ENCODE data around the gene OMA1.

DNA sequence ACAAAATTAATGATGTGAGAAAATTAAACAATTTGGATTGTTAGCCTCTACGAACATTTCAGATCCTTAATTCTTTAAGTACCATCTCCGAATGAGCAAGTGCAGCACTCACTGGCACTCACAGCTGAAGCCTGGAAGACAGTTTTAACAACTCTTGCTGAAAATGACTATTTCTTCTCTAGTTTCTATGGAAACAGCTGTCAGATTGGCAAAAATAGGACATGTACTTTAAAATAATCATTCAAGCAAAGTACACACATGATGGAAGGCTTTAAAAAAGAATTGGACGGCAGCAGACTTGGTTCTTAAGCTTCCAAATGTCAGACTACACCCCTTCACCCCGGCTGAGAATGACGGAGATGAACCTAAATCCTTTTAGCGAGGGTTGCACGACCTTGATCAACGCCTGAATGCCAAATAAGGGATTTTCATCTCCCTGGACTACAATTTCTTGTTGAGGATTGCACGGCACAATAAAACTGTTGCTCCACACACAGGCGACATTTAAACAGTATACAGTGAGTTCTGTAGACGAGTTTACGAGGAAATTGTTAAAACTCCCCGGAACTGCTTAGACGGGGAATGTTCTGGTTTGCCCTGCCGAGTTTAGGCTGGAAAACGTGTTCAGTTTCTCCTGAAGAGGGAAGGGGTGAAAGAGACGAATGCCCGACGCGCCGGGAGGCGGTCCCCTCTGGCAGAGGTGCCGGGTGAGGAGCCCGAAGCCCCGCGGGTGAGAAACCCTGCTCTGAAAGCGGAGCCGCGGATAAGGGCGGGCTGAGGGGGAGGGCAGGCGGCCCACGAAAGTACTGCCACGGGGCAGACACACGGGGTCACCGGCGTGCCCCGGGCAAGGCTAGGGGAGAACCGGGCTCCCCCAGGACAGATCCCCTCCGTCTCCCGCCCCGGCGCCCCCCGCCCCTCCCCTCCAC lies 671 bp downstream of the OMA1 start:
- TF ChIP-seq, protein P1, sequence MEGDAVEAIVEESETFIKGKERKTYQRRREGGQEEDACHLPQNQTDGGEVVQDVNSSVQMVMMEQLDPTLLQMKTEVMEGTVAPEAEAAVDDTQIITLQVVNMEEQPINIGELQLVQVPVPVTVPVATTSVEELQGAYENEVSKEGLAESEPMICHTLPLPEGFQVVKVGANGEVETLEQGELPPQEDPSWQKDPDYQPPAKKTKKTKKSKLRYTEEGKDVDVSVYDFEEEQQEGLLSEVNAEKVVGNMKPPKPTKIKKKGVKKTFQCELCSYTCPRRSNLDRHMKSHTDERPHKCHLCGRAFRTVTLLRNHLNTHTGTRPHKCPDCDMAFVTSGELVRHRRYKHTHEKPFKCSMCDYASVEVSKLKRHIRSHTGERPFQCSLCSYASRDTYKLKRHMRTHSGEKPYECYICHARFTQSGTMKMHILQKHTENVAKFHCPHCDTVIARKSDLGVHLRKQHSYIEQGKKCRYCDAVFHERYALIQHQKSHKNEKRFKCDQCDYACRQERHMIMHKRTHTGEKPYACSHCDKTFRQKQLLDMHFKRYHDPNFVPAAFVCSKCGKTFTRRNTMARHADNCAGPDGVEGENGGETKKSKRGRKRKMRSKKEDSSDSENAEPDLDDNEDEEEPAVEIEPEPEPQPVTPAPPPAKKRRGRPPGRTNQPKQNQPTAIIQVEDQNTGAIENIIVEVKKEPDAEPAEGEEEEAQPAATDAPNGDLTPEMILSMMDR (conservative IDR thresholded peaks at IDR 0.05): no peak
- no peak for TF ChIP-seq ZFX (IDR thresholded peaks at IDR 0.05)

All from C4-2B (cell line).